Activated CD8-positive, alpha-beta memory T cell treated with anti-CD3 and anti-CD28 coated beads for 4 hours (primary cell): ENCODE results near the gene PNLIP.

Source experiments
- DNase-seq, 2 donors: peaks; one replicate each; pipeline ENCODE4 v3.0.0-alpha.2; 2020; ENCODE audit warnings: low read depth in 2 of 2

The PNLIP gene

GRCh38 chr10:116574797-116575196, 29.1 kb downstream of the PNLIP start:
- no peak for DNase-seq

GRCh38 chr10:116587878-116588591, 42.3 kb downstream of the PNLIP start:
- no peak for DNase-seq

DNA sequence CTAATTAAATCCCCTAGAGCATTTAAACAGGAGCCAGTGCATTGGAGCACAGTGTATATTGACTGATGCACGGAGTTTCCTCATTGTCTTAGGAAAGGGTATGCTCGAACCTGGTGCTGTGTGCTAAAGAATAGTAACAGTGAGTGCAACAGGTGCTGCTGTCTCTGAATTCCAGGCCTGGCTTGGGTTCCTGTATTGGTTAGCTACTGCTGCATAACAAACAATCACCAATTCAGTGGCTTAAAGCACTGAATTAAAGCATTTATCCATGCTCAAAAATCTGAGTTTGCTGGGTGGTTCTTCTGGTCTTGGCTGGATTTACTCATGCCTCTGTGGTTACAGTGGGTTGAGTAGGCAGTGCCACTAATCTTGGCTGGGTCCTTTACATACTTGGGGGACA, 43.3 kb downstream of the PNLIP start:
- DNase-seq = no peak

GRCh38 chr10:116589926-116590325, 44.2 kb downstream of the PNLIP start:
- no peak for DNase-seq

DNA sequence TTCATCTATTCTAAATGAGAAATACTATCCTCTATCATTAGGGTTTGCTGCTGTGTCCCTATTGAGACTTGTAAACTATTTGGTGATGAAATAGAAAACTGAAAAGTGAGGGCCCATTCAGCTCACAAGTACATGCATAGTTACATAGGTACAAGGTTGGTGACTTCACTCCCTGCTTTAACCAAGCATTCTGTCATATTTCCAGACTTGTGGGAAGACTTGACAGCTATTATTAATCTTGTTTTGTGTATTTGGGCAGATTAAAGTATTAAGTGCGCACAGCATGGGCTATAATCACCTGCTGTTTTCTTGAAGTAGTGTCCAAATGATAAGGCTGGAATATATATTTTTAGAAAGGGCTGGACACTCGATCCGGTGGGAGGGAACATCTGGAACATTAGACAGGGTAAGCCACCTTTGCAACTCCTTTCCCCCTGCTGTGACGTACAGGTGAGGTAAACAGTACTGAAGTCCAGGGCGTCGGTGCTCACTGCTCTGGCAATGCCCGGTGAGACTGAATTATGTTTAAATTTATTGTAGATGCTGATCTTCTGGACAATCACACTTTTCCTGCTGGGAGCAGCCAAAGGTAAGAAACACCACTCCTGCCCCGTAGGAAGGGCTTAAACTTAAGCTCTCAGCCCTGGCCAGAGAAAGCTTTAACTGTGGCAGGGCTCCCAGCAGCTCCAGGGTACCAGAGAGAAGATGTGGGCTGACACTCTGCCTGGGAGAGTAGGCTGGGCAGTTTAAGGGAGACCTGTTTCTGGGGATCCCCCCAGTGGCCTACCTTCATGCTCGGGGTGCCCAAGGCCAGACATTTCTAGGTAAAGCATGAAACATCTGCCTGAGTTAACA, 45.1 kb downstream of the PNLIP start, which contains the start of gene PNLIPRP1:
Gene PNLIPRP1 (plus strand): TSS at position 370 of the 855 bp plus-strand sequence. CDS start 171 bp downstream, at position 541.
- no peak for DNase-seq

GRCh38 chr10:116593139-116593740, 47.5 kb downstream of the PNLIP start:
- DNase-seq = no peak

DNA sequence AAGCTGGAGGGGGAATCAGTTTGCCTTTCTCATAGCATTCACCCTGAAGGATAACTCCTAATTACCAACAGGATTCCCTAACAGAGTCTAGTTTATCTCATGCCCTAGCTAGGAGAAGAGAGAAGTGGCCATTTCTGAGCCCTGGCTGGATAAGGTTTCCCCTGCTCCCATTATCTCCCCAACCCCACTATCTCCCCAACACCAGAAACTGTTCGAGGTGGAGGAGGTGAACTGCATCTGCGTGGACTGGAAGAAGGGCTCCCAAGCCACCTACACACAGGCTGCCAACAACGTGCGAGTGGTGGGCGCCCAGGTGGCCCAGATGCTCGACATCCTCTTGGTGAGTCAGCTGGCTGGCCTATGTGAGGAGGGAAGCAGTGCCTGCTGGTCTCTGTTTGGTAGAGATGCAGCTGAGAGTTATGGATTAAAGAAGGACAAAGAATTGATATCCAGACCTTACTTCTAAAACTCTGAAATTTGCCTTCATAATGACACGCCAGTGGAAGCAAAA, 48.8 kb downstream of the PNLIP start:
- no peak for DNase-seq

- DNase-seq = no peak
These were observed 50.3 kb downstream of the PNLIP start for GRCh38 chr10:116596062-116596461.

DNA sequence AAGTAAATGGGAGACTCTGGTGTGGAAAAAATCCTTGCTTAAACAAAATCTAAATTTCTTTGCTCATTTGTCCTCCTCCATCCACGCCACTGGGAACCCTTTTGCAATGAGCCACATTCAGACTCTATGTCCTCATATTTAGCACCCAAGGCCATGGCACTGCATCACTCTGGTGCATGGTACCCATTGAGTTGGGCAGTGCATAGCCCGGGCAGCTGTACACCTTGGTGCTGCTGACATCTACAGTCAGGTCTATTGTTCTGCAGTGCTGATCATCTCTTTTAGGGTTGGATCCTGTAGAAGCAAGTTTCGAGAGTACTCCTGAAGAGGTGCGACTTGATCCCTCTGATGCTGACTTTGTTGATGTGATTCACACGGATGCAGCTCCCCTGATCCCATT, 51.8 kb downstream of the PNLIP start:
- no peak for DNase-seq

- no peak for DNase-seq
These were observed 52.6 kb downstream of the PNLIP start for GRCh38 chr10:116598329-116598728.

- DNase-seq = no peak
These were observed 54.3 kb downstream of the PNLIP start for GRCh38 chr10:116599991-116600390.

- no peak for DNase-seq
These were observed 57.1 kb downstream of the PNLIP start for GRCh38 chr10:116602648-116603400.

DNA sequence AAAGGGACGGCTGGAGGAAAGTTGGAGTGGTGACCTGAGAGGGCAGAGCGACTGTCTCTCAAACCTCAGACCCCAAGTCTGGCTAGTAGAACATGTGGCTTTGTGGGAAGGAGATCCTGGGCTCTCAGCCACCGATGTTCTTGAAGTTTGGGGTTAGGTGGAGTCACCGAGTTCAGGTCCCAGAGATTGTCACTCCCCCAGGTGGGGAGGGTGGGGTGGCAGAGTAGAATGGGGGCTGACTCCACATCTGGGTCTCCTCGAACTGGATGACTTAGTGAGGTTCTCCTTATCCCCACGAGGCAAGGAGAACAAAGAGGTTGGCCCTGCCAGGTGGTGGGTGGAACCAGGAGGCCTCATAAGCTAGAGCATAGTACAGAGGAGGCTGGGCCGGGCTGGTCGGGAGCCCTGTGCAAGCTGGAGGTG, 60.3 kb downstream of the PNLIP start:
- DNase-seq = no peak

- no peak for DNase-seq
These were observed 61.6 kb downstream of the PNLIP start for GRCh38 chr10:116607336-116607735.

GRCh38 chr10:116608686-116609594, 63.2 kb downstream of the PNLIP start:
- DNase-seq = no peak

DNA sequence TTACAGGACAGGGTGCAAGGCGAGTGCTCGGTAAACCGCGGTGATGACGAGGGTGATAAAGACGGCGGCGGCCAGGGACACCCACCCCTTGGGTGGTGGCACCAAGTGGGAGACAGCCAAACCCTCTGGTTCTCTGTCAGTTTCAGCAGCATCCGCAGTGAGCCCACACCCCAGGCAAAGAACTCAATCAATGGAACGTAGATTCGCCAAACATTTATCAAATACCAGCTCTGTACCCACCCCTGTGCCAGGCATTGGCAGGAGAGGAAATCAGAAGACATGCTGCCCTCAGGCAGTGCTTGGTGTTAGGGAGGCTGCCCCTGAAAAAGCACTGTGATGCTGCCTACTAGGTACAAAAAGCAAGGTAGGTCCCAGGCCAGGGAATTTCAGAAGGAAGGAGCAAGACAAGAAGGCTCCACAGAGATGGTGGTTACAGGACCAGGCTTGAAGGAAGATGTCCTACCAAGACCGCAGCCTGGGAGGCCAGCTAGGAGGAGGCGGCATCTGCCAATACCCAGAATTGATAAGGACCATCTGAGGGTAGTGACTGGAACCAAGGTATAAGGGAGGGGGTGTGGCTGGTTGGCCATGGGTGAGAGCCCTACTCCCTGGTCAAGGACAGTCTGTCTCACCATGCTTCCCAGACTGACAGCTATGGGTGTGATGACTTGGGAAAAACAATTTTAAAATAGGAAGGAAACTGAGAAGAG, 64.9 kb downstream of the PNLIP start:
- no peak for DNase-seq

GRCh38 chr10:116611153-116611545, 65.4 kb downstream of the PNLIP start:
- no peak for DNase-seq

GRCh38 chr10:116612107-116612769, 66.5 kb downstream of the PNLIP start:
- DNase-seq = no peak

- DNase-seq = no peak
These were observed 67.7 kb downstream of the PNLIP start for GRCh38 chr10:116613471-116613870.
